Testis (tissue), 2 donors: ENCODE measurements around the gene KCNQ1.

Experiments used
- CTCF ChIP-seq, 3 experiments: fragments of 450-650 bp in 2 of 3; fragments of 200-600 bp in 1 of 3; sonication (generic) in 1 of 3; IDR thresholded peaks; one replicate each; pipeline ENCODE4 v1.5.1; 2016 to 2019; ENCODE audit warnings: antibody characterized with exemption in 3 of 3, mild to moderate bottlenecking in 2 of 3, moderate library complexity in 1 of 3
- POLR2A ChIP-seq: fragments of 450-650 bp; IDR thresholded peaks from one replicate; pipeline ENCODE4 v1.6.1; 2017; ENCODE audit warnings: antibody characterized with exemption, mild to moderate bottlenecking, moderate library complexity

- TF ChIP-seq CTCF (IDR thresholded peaks at IDR 0.05) = no peak
- no peak for TF ChIP-seq POLR2A
These were observed 373.2 kb downstream of the KCNQ1 start for GRCh38 chr11:2818021-2818420.
